HL-60/S4 treated with retinoic acid at 250 ng/mL for 4 days and 3 days (cell line): ENCODE results near the gene ZNF546.
"Not testable (repeated sequence)": the region's sequence is repeated elsewhere in the genome, so short reads cannot be mapped to it uniquely, and the experiment has no call there.

Experiments used
- in situ Hi-C: fragments of 300-500 bp; cut with MboI; formaldehyde crosslinking; loops from 2 replicates; pipeline ENCODE4 v1.7.0; 2022; ENCODE audit warnings: low sequenced_read_pairs

Gene ZNF546

GRCh38 chr19:39983695-39984300 is 13.1 kb upstream of the ZNF546 start:
- in situ Hi-C loops = no loop called here

- in situ Hi-C loops = no loop called here
These were observed 10.2 kb upstream of the ZNF546 start for GRCh38 chr19:39986643-39987042.

- in situ Hi-C loops = no loop called here
These were observed 9.7 kb upstream of the ZNF546 start for GRCh38 chr19:39987167-39987566.

- in situ Hi-C loops = no loop called here
These were observed 9.3 kb upstream of the ZNF546 start for GRCh38 chr19:39987596-39987995.

GRCh38 chr19:39993605-39994004 is 3.3 kb upstream of the ZNF546 start:
- in situ Hi-C loops = no loop called here

- in situ Hi-C loops = no loop called here
These were observed 2.5 kb upstream of the ZNF546 start for GRCh38 chr19:39994361-39994760.

- in situ Hi-C loops = no loop called here
These were observed 1.1 kb upstream of the ZNF546 start for GRCh38 chr19:39995794-39996193.

- in situ Hi-C loops = no loop called here
These were observed 546 bp upstream of the ZNF546 start for GRCh38 chr19:39996218-39996810.

GRCh38 chr19:39997638-39998216 is 867 bp downstream of the ZNF546 start:
- in situ Hi-C loops = no loop called here

- in situ Hi-C loops = no loop called here
These were observed 1.6 kb downstream of the ZNF546 start for GRCh38 chr19:39998501-39998900.

GRCh38 chr19:40005691-40006272 is 8.9 kb downstream of the ZNF546 start:
- in situ Hi-C loops = no loop called here

GRCh38 chr19:40006273-40006691 is 9.4 kb downstream of the ZNF546 start:
- in situ Hi-C loops = no loop called here

GRCh38 chr19:40009674-40010073 is 12.8 kb downstream of the ZNF546 start:
- in situ Hi-C loops = no loop called here

- in situ Hi-C loops = no loop called here
These were observed 17.1 kb downstream of the ZNF546 start for GRCh38 chr19:40013991-40014390.

- in situ Hi-C loops = no loop called here
These were observed 27.1 kb downstream of the ZNF546 start for GRCh38 chr19:40023969-40024368.

GRCh38 chr19:40025938-40026596 is 29.2 kb downstream of the ZNF546 start:
- in situ Hi-C loops = no loop called here

GRCh38 chr19:40026597-40026970 is 29.7 kb downstream of the ZNF546 start:
- in situ Hi-C loops = no loop called here

GRCh38 chr19:40033989-40034560 is 37.2 kb downstream of the ZNF546 start:
- in situ Hi-C loops = no loop called here

- in situ Hi-C loops = no loop called here
These were observed 39.1 kb downstream of the ZNF546 start for GRCh38 chr19:40035996-40036395.

GRCh38 chr19:40038047-40038446 is 41.2 kb downstream of the ZNF546 start:
- in situ Hi-C loops = not testable (repeated sequence)

GRCh38 chr19:40041718-40042117 is 44.9 kb downstream of the ZNF546 start:
- in situ Hi-C loops = not testable (repeated sequence)
